Gastroesophageal sphincter (tissue), 4 donors: ENCODE results near the gene LRRC45. TPM values are rescaled to one million over a fixed set of nuclear protein-coding genes. Genes with fewer than 3 reads are reported as not detected.

Experiments used
- ATAC-seq: fragments of 150-250 bp; one replicate; pipeline ENCODE4 v1.9.1; 2016; ENCODE audit warnings: mild to moderate bottlenecking, moderate library complexity
- H3K27ac ChIP-seq, 4 donors: fragments of 200-600 bp; sonication (generic) in 3 of 4; 1 replicate in 3 of 4; 2 replicates in 1 of 4; pipeline ENCODE4 v1.5.1; 2016 to 2019
- H3K27me3 ChIP-seq: fragments of 200-600 bp; sonication (generic); one replicate; pipeline ENCODE4 v1.5.1; 2019
- H3K36me3 ChIP-seq, 2 donors: fragments of 200-600 bp; sonication (generic); one replicate each; pipeline ENCODE4 v1.5.1; 2019; ENCODE audit warnings: control low read depth in 1 of 2
- H3K4me1 ChIP-seq, 3 donors: fragments of 200-600 bp; sonication (generic); 1 replicate in 2 of 3; 2 replicates in 1 of 3; pipeline ENCODE4 v1.5.1; 2016 to 2019; ENCODE audit warnings: control low read depth in 2 of 3
- H3K4me3 ChIP-seq, 2 donors: fragments of 200-600 bp; sonication (generic); one replicate each; pipeline ENCODE4 v1.5.1; 2019; ENCODE audit warnings: mild to moderate bottlenecking in 1 of 2, moderate library complexity in 1 of 2
- H3K9me3 ChIP-seq, 3 donors: fragments of 200-600 bp; sonication (generic); one replicate each; pipeline ENCODE4 v1.5.1; 2017 to 2019; ENCODE audit warnings: control low read depth in 2 of 3
- CTCF ChIP-seq, 4 experiments: fragments of 200-600 bp in 2 of 4; fragments of 450-650 bp in 2 of 4; sonication (generic) in 1 of 4; IDR thresholded peaks; one replicate each; pipeline ENCODE4 v1.5.1; 2017 to 2019; ENCODE audit warnings: antibody characterized with exemption in 4 of 4, mild to moderate bottlenecking in 2 of 4, moderate library complexity in 2 of 4
- EP300 ChIP-seq: sonication (generic); formaldehyde crosslinking; IDR thresholded peaks from one replicate; pipeline ENCODE4 v1.6.1; 2017; ENCODE audit warnings: antibody characterized with exemption, mild to moderate bottlenecking
- POLR2A ChIP-seq, 2 donors: fragments of 450-650 bp; IDR thresholded peaks; one replicate each; pipeline ENCODE4 v1.6.1; 2017; ENCODE audit warnings: antibody characterized with exemption in 2 of 2, mild to moderate bottlenecking in 2 of 2, moderate library complexity in 1 of 2
- POLR2AphosphoS5 ChIP-seq: sonication (generic); formaldehyde crosslinking; IDR thresholded peaks from one replicate; pipeline ENCODE4 v1.6.1; 2017; ENCODE audit warnings: antibody characterized with exemption
- WGBS, 2 donors: methylation state at CpG; one replicate each; pipeline ENCODE4 v1.1.5; 2018; ENCODE audit warnings: low coverage in 1 of 2; 5-methylcytosine and 5-hydroxymethylcytosine counted together
- total RNA-seq, 4 donors: library from RNA; depleted of rRNA; stranded (reverse); fragments of >200 nt; gene quantifications; one replicate each; pipeline ENCODE4 v1.1.0, GENCODE V29; 2016

The LRRC45 gene
- total RNA-seq, 4 donors from 2014 or later, result 4.4 to 16.3 (median 12.4) TPM

GRCh38 chr17:82056729-82057621 lies 33.9 kb downstream of the LRRC45 start:
- TF ChIP-seq POLR2A (IDR thresholded peaks at IDR 0.05), result no peak
- no peak for TF ChIP-seq CTCF (IDR thresholded peaks at IDR 0.05)
- no peak for TF ChIP-seq EP300
- no peak for TF ChIP-seq POLR2AphosphoS5
- Histone ChIP-seq H3K27me3 (no peaks in the 10 kb centered on the region), H3K4me3 (no peak overlapping the region), H3K27ac (no peak overlapping the region), H3K9me3 (no peaks in the 10 kb centered on the region), H3K4me1 (peaks cover 0 to 33% (median 12%) of the 10 kb centered on the region in 3 donors), H3K36me3 (peaks cover 0 to 89% of the 10 kb centered on the region in 2 donors)
- no CpG with 5 or more reads among the region's 29 CpGs for WGBS, 2 donors
- no peak for ATAC-seq

GRCh38 chr17:82058230-82058854 lies 35.2 kb downstream of the LRRC45 start:
- TF ChIP-seq POLR2A (IDR thresholded peaks at IDR 0.05), result no peak
- TF ChIP-seq EP300, result no peak
- TF ChIP-seq CTCF (IDR thresholded peaks at IDR 0.05), result no peak
- no peak for TF ChIP-seq POLR2AphosphoS5
- no peak for ATAC-seq
- H3K27ac ChIP-seq, result no peak overlapping the region
- no peaks in the 10 kb centered on the region for H3K27me3 ChIP-seq
- H3K4me1 ChIP-seq, result peaks cover 0 to 20% (median 1%) of the 10 kb centered on the region in 3 donors
- H3K36me3 ChIP-seq, result peaks cover 0 to 100% of the 10 kb centered on the region in 2 donors
- H3K9me3 ChIP-seq, result no peaks in the 10 kb centered on the region
- H3K4me3 ChIP-seq, result no peak overlapping the region
- WGBS, 2 donors, result no CpG with 5 or more reads among the region's 17 CpGs

GRCh38 chr17:82058855-82059249 lies 35.7 kb downstream of the LRRC45 start:
- no peaks in the 10 kb centered on the region for H3K9me3 ChIP-seq
- TF ChIP-seq CTCF (IDR thresholded peaks at IDR 0.05) (no peak), EP300 (no peak), POLR2AphosphoS5 (no peak), POLR2A (IDR thresholded peaks at IDR 0.05) (no peak)
- H3K27me3 ChIP-seq, result no peaks in the 10 kb centered on the region
- ATAC-seq, result no peak
- H3K36me3 ChIP-seq, result peaks cover 0 to 100% of the 10 kb centered on the region in 2 donors
- H3K27ac ChIP-seq, result no peak overlapping the region
- no CpG with 5 or more reads among the region's 10 CpGs for WGBS, 2 donors
- no peak overlapping the region for H3K4me3 ChIP-seq
- peaks cover 0 to 20% (median 1%) of the 10 kb centered on the region in 3 donors for H3K4me1 ChIP-seq

GRCh38 chr17:82059272-82060000 lies 36.3 kb downstream of the LRRC45 start:
- no peaks in the 10 kb centered on the region for H3K9me3 ChIP-seq
- peaks cover 0 to 99% of the 10 kb centered on the region in 2 donors for H3K36me3 ChIP-seq
- ATAC-seq, result no peak
- H3K4me3 ChIP-seq, result no peak overlapping the region
- no peak for TF ChIP-seq POLR2AphosphoS5
- H3K27ac ChIP-seq, result no peak overlapping the region
- no peaks in the 10 kb centered on the region for H3K27me3 ChIP-seq
- peaks cover 0 to 20% (median 7%) of the 10 kb centered on the region in 3 donors for H3K4me1 ChIP-seq
- WGBS, 2 donors, result no CpG with 5 or more reads among the region's 19 CpGs

GRCh38 chr17:82060001-82060380 lies 36.9 kb downstream of the LRRC45 start:
- no CpG with 5 or more reads among the region's 16 CpGs for WGBS, 2 donors
- peaks cover 0 to 94% of the 10 kb centered on the region in 2 donors for H3K36me3 ChIP-seq

More at GRCh38 chr17:82060001-82060380, 36.9 kb downstream of the LRRC45 start:
- no peak for ATAC-seq
- H3K4me1 ChIP-seq, result peaks cover 0 to 24% (median 13%) of the 10 kb centered on the region in 3 donors
- no peaks in the 10 kb centered on the region for H3K27me3 ChIP-seq
- no peak overlapping the region for H3K4me3 ChIP-seq
- TF ChIP-seq POLR2AphosphoS5, result no peak
- TF ChIP-seq POLR2A (IDR thresholded peaks at IDR 0.05), result no peak
- TF ChIP-seq EP300, result no peak
- no peak for TF ChIP-seq CTCF (IDR thresholded peaks at IDR 0.05)
- no peak overlapping the region for H3K27ac ChIP-seq
- no peaks in the 10 kb centered on the region for H3K9me3 ChIP-seq
